ENCODE measurements around the gene MFSD6.

MFSD6 gene

DNA sequence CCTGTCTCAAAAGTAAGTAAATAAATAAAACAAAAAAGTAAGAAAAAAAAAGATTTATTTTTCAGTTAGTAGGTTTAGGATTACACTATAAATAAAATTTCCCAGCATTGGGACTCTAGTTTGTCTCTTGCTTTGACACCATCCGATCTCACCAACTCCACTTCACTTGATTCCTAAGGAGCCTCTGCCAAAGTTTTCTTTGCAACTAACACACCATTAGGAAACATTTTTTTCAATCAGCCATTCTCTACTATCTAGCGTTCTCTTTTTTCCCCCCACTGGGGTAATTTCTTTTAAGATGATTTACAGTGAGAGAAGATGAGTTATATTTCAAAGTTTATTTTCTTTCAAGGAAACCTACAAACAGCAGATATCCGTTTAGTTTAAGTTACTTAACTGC, 136.9 kb downstream of the MFSD6 start:
- H3K27me3 ChIP-seq = no peaks in the 10 kb centered on the region
- peaks cover 0 to 9% (median 2%) of the 10 kb centered on the region in 10 experiments; a peak in 8 of 20 replicates for H3K4me1 ChIP-seq
- H4K20me1 ChIP-seq = no peaks in the 10 kb centered on the region
- no peak for TF ChIP-seq Cebpa-rat (IDR thresholded peaks at IDR 0.05)
- no peak overlapping the region for H3K9ac ChIP-seq
- no peak overlapping the region for H3K27ac ChIP-seq
- no peak overlapping the region for H3K4me2 ChIP-seq
- peaks cover 22 to 33% (median 27%) of the 10 kb centered on the region in 11 experiments for H3K9me3 ChIP-seq (replicated peaks in 1 of 11)
- H3K36me3 ChIP-seq = peaks cover 0 to 15% (median 5%) of the 10 kb centered on the region in 11 experiments; a peak in 9 of 22 replicates
- H3K4me3 ChIP-seq = no peak overlapping the region

GRCh38 chr2:190545555-190546385, 137.6 kb downstream of the MFSD6 start:
- TF ChIP-seq Cebpa-rat (IDR thresholded peaks at IDR 0.05) = no peak
- Histone ChIP-seq H3K27me3 (no peaks in the 10 kb centered on the region), H3K27ac (no peak overlapping the region), H3K4me3 (no peak overlapping the region), H3K36me3 (peaks cover 0 to 9% (median 0%) of the 10 kb centered on the region in 11 experiments; a peak in 3 of 22 replicates), H3K9me3 (replicated peaks in 1 of 11) (peaks cover 15 to 26% (median 20%) of the 10 kb centered on the region in 11 experiments), H3K4me2 (no peak overlapping the region), H3K4me1 (peaks cover 0 to 9% (median 2%) of the 10 kb centered on the region in 10 experiments; a peak in 8 of 20 replicates), H4K20me1 (no peaks in the 10 kb centered on the region), H3K9ac (no peak overlapping the region)

DNA sequence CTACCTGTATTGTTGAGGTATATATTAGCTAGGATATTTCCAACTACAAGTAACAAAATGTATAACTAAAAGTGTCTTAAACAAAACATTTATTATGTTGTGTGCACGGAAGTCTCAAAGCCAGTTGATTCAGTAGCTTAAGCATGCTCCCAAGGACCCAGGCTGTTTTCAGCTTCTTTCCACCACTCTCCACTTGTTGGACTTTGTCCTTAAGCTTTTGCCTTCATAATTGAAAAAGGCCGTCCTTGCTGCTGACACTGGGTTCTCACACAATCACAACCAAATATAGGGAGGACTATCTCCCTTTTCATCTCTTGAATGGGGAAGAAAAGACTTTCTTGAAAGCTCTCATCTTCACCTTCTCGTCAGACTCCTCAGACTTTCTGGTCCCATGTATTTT, 138.6 kb downstream of the MFSD6 start:
- Histone ChIP-seq H4K20me1 (no peaks in the 10 kb centered on the region), H3K9me3 (replicated peaks in 1 of 11) (peaks cover 7 to 16% (median 13%) of the 10 kb centered on the region in 11 experiments), H3K27me3 (no peaks in the 10 kb centered on the region), H3K27ac (no peak overlapping the region), H3K4me3 (no peak overlapping the region), H3K36me3 (peaks cover 0 to 6% (median 0%) of the 10 kb centered on the region in 11 experiments; a peak in 2 of 22 replicates), H3K4me1 (peaks cover 0 to 9% (median 3%) of the 10 kb centered on the region in 10 experiments; a peak in 13 of 20 replicates), H3K9ac (no peak overlapping the region), H3K4me2 (peak overlapping the region in 6 of 11 experiments; percentile 4 to 55 (median 32); a peak in 9 of 22 replicates)
- TF ChIP-seq Cebpa-rat (IDR thresholded peaks at IDR 0.05) = no peak

- no peaks in the 10 kb centered on the region for H4K20me1 ChIP-seq
- peaks cover 0 to 7% (median 3%) of the 10 kb centered on the region in 11 experiments; a peak in 6 of 22 replicates for H3K9me3 ChIP-seq (replicated peaks in 1 of 11)
- no peak for TF ChIP-seq Cebpa-rat (IDR thresholded peaks at IDR 0.05)
- no peak overlapping the region for H3K4me3 ChIP-seq
- H3K27me3 ChIP-seq = no peaks in the 10 kb centered on the region
- H3K27ac ChIP-seq = no peak overlapping the region
- H3K9ac ChIP-seq = no peak overlapping the region
- peaks cover 0 to 12% (median 6%) of the 10 kb centered on the region in 10 experiments; a peak in 13 of 20 replicates for H3K4me1 ChIP-seq
- H3K36me3 ChIP-seq = no peaks in the 10 kb centered on the region
- no peak overlapping the region for H3K4me2 ChIP-seq
Measured at GRCh38 chr2:190547886-190548285, 139.7 kb downstream of the MFSD6 start.

GRCh38 chr2:190550137-190550536, 142.0 kb downstream of the MFSD6 start:
- H3K9me3 ChIP-seq (replicated peaks in 1 of 11) = peaks cover 0 to 17% (median 10%) of the 10 kb centered on the region in 11 experiments; a peak in 10 of 22 replicates
- peaks cover 0 to 12% (median 6%) of the 10 kb centered on the region in 10 experiments; a peak in 13 of 20 replicates for H3K4me1 ChIP-seq
- no peak overlapping the region for H3K27ac ChIP-seq
- H3K36me3 ChIP-seq = peaks cover 0 to 9% (median 0%) of the 10 kb centered on the region in 11 experiments; a peak in 3 of 22 replicates
- H3K9ac ChIP-seq = no peak overlapping the region
- H3K4me3 ChIP-seq = no peak overlapping the region
- no peak for TF ChIP-seq Cebpa-rat (IDR thresholded peaks at IDR 0.05)
- H3K27me3 ChIP-seq = no peaks in the 10 kb centered on the region
- no peaks in the 10 kb centered on the region for H4K20me1 ChIP-seq
- no peak overlapping the region for H3K4me2 ChIP-seq

Measured in BLaER1 treated with 17β-estradiol and CSF1 and Interleukin-3, amounts not matched to agents 10 nM and 100 nM (cell line).